GM20000 (cell line): Measurements from ENCODE around the gene RCAN1.

ENCODE experiments used
- DNase-seq: peaks from one replicate; pipeline ENCODE4 v3.0.0; 2012; ENCODE audit warnings: low spot score
- CTCF ChIP-seq: IDR thresholded peaks from 2 replicates; pipeline ENCODE4 v1.5.1; 2012; ENCODE audit warnings: mild to moderate bottlenecking, control low read depth; ENCODE audit errors: extremely low read depth, missing control alignments

Gene RCAN1

DNA sequence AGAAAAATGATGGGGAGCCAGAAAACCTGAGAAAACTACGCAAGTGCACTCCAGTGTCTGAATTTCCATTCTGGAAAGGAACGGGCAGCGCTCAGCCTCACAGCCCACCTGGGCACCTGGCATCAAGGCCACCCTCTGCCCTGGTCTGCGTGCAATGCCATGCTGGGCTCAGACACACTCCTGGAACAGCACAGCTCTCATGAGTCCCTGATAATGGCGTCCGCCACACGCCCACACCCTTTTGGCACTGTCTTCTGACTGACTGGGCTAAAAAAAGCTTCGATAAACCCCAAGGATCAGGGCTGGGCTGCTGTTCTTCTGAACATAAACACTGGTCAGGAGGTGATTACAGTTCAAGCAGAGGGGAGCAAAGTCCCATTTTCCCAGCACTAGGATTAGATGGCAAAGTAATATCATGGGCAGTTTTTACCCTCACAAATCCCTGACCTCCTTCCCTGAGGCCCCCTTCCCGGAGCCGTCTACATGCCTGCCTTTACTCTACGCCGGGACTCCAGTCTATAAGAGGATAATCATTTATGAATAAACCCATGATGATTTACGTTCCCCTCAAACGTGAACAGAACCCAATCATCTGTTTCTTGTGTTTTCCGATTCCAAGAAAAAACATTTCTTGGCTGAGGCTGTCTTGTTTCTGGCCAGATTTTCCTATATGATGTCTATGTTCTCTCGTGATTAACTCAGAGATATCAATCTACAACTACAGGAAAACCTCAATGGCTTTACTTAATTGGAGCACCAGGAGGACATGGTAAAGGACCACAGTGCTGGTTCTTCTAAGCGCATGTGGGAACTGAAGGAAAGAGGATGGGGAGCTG is 22.6 kb downstream of the RCAN1 start:
- DNase-seq = no peak
- TF ChIP-seq CTCF = no peak

DNA sequence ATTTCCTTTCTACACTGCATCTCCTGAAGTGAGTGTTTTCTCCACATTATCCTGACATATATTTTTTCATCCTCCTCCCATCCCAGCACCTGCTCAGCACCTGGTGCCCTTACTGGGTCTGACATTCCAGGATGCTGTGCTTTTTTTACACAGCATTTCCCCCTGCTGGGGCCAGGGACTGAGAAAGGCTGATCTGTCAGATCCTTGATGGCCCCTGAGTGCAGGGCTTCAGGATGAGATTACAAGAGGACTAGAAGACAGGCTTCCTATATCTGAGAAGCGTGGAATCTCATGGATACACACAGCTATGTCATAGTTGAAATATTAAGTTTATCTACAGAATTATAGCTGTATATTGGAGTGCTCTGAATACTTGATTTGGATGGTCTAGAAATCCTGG is 24.4 kb downstream of the RCAN1 start:
- no peak for TF ChIP-seq CTCF
- DNase-seq = no peak

- no peak for DNase-seq
- no peak for TF ChIP-seq CTCF
Observed at GRCh38 chr21:34589511-34590282, 25.2 kb downstream of the RCAN1 start.

DNA sequence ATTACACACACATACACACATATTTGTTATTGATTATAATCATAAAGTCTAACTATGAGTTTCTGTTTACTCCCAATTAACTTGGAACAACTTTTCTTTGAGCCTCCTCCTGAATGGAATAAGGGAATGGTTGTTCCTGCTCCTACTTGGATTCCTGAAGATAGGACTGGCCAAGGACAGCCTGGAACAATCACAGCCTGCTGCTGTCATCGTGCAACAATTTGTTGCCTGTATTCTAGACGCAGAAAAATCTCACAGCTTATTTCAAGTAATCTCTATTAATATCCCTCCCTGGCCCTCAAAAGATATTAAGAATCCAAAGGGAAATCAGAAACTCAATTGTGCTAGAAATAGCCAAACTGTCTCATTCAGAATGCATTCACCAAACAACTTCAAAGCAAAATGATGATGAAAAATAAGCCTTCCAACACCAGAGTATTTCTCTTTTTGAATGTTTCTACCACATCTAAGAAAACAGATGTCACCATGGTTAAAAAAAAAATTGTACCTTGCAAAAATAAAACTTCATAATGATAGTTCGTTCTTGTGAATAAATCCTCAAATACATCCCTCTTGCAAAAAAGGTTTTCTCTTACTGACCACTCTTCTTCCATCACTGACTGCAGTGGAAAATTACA is 30.9 kb downstream of the RCAN1 start:
- TF ChIP-seq CTCF = no peak
- DNase-seq = no peak

DNA sequence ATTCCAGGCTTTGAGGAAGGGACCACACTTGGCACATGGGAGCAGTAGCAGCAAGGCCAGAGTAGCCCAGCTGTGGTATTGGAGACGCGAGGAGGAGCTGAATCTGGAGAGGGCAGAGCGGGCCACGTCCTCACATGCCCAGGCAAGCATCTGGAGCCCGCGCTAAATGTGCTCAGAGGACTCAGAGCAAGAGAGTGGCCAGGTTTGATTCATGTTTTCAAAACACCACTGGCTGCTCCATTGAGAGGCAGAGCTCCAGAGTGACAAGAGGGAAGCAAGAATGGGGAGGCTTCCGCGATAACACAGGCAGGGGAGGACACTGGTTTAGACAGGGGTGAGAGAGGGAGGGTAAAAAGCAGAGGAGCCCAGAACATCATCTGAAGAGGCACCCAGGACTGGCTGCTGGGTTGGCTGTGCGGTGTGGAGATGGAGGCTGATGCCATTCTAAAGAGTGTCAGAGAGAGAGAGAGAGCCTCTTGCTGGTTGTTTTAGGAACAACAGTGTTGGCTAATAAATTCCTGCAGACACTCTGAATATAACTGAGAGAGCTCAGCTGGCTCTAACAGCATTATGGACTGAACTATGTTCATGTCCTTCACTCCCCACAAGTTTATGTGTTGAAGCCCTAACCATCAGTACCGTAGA is 32.3 kb downstream of the RCAN1 start:
- DNase-seq = peak; percentile 61
- no peak for TF ChIP-seq CTCF

- DNase-seq = no peak
- TF ChIP-seq CTCF = no peak
Observed at GRCh38 chr21:34580181-34580700, 34.7 kb downstream of the RCAN1 start.

GRCh38 chr21:34579411-34579810 is 35.5 kb downstream of the RCAN1 start:
- TF ChIP-seq CTCF = no peak
- no peak for DNase-seq
